Loucy (cell line): ENCODE data around the gene CASZ1.

Experiments used
- H2AFZ ChIP-seq: fragments of 200-600 bp; sonication (generic); 2 replicates; pipeline ENCODE4 v1.6.0; 2016; ENCODE audit warnings: antibody characterized with exemption, mild to moderate bottlenecking, low read length, moderate library complexity
- H3F3A ChIP-seq: fragments of 200-600 bp; 2 replicates; pipeline ENCODE4 v1.6.0; 2016; ENCODE audit warnings: antibody characterized with exemption, low read depth, mild to moderate bottlenecking
- H3K27me3 ChIP-seq: fragments of 200-600 bp; sonication (generic); 2 replicates; pipeline ENCODE4 v1.6.1; 2014; ENCODE audit warnings: low read length, mild to moderate bottlenecking; ENCODE audit not compliant: insufficient read depth, poor library complexity, severe bottlenecking
- H3K36me3 ChIP-seq: fragments of 200-600 bp; sonication (generic); 2 replicates; pipeline ENCODE4 v1.6.1; 2016; ENCODE audit warnings: low read length; ENCODE audit not compliant: insufficient read depth
- H3K4me1 ChIP-seq: fragments of 200-600 bp; sonication (generic); 2 replicates; pipeline ENCODE4 v1.5.1; 2014; ENCODE audit warnings: low read length, mild to moderate bottlenecking; ENCODE audit not compliant: insufficient read depth, poor library complexity, severe bottlenecking
- H3K4me2 ChIP-seq: fragments of 200-600 bp; sonication (generic); 2 replicates; pipeline ENCODE4 v1.6.0; 2014; ENCODE audit warnings: antibody characterized with exemption, low read length, low read depth, mild to moderate bottlenecking; ENCODE audit not compliant: poor library complexity, severe bottlenecking
- H3K4me3 ChIP-seq: fragments of 200-600 bp; sonication (generic); 2 replicates; pipeline ENCODE4 v1.5.1; 2014; ENCODE audit warnings: low read length, mild to moderate bottlenecking, mixed read lengths; ENCODE audit not compliant: poor library complexity, severe bottlenecking
- H3K79me2 ChIP-seq: fragments of 200-600 bp; sonication (generic); 2 replicates; pipeline ENCODE4 v1.6.1; 2014; ENCODE audit warnings: low read length; ENCODE audit not compliant: insufficient read depth
- H3K9ac ChIP-seq: fragments of 200-600 bp; sonication (generic); 2 replicates; pipeline ENCODE4 v1.6.0; 2014; ENCODE audit warnings: mild to moderate bottlenecking, low read depth, low read length, moderate library complexity; ENCODE audit not compliant: poor library complexity, severe bottlenecking
- H3K9me2 ChIP-seq: fragments of 200-600 bp; sonication (generic); replicated peaks from 2 replicates; pipeline ENCODE4 v1.6.1; 2016; ENCODE audit warnings: low read depth, low read length, mixed read lengths
- H3K9me3 ChIP-seq: fragments of 200-600 bp; sonication (generic); 2 replicates; pipeline ENCODE4 v1.6.1; 2014; ENCODE audit warnings: mild to moderate bottlenecking, antibody characterized with exemption, low read length, low read depth; ENCODE audit not compliant: insufficient read depth
- H4K20me1 ChIP-seq: fragments of 200-600 bp; sonication (generic); 2 replicates; pipeline ENCODE4 v1.6.0; 2014; ENCODE audit warnings: antibody characterized with exemption, low read length, mild to moderate bottlenecking; ENCODE audit not compliant: insufficient read depth, poor library complexity, severe bottlenecking
- EZH2phosphoT487 ChIP-seq: fragments of 200-600 bp; IDR thresholded peaks from 2 replicates; pipeline ENCODE4 v1.6.1; 2018; ENCODE audit warnings: antibody characterized with exemption, mild to moderate bottlenecking, moderate library complexity, borderline replicate concordance
- TF ChIP-seq, protein P1 (sequence below): fragments of 200-600 bp; sonication (generic); conservative IDR thresholded peaks from 2 replicates; pipeline ENCODE4 v1.5.1; 2014; ENCODE audit warnings: mild to moderate bottlenecking, antibody characterized with exemption, low read length

CASZ1 gene

DNA sequence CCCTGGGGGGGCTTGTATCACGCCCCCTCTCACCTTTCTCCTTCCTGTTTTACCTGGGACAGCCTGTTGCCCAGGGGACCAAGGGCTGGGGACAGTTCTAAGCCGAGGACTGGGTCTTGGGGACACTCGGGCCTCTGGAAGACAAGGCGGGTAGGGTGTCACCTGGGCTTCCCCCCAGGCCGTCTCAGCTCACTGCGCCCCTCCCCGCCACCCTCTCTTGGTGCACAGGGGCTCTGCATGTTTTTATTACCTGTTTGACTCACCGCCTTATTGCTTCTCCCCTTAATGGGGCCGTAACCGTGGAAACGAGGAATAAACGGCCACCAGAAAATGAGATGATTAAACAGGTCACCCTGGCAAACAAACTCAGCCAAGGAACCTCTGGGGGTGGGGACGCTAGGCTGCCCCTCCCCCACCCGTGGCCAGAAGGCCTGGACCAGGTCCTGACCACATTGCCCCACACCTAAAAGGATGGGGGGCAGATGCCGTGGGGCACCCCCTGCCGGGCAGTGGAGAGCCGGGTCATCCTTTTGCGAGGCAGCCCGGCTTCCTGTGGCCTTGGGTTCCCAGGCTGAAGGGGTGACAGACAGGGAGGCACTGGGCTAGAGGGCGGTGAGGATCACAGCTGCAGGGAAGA lies 109.9 kb downstream of the CASZ1 start:
- H3K9me3 ChIP-seq: no peaks in the 10 kb centered on the region
- H3K36me3 ChIP-seq: no peaks in the 10 kb centered on the region
- peaks cover 72% of the 10 kb centered on the region for H3K79me2 ChIP-seq
- no peak overlapping the region for H3K9ac ChIP-seq
- H3K9me2 ChIP-seq: no peaks in the 10 kb centered on the region
- no peak overlapping the region for H3K4me3 ChIP-seq
- TF ChIP-seq EZH2phosphoT487: no peak
- TF ChIP-seq, protein P1, sequence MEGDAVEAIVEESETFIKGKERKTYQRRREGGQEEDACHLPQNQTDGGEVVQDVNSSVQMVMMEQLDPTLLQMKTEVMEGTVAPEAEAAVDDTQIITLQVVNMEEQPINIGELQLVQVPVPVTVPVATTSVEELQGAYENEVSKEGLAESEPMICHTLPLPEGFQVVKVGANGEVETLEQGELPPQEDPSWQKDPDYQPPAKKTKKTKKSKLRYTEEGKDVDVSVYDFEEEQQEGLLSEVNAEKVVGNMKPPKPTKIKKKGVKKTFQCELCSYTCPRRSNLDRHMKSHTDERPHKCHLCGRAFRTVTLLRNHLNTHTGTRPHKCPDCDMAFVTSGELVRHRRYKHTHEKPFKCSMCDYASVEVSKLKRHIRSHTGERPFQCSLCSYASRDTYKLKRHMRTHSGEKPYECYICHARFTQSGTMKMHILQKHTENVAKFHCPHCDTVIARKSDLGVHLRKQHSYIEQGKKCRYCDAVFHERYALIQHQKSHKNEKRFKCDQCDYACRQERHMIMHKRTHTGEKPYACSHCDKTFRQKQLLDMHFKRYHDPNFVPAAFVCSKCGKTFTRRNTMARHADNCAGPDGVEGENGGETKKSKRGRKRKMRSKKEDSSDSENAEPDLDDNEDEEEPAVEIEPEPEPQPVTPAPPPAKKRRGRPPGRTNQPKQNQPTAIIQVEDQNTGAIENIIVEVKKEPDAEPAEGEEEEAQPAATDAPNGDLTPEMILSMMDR: no peak
- peaks cover 4% of the 10 kb centered on the region for H4K20me1 ChIP-seq
- H2AFZ ChIP-seq: no peak overlapping the region
- H3F3A ChIP-seq: no peaks in the 10 kb centered on the region
- H3K27me3 ChIP-seq: no peaks in the 10 kb centered on the region
- peaks cover 46% of the 10 kb centered on the region for H3K4me1 ChIP-seq
- H3K4me2 ChIP-seq: peak overlapping the region; percentile 22

DNA sequence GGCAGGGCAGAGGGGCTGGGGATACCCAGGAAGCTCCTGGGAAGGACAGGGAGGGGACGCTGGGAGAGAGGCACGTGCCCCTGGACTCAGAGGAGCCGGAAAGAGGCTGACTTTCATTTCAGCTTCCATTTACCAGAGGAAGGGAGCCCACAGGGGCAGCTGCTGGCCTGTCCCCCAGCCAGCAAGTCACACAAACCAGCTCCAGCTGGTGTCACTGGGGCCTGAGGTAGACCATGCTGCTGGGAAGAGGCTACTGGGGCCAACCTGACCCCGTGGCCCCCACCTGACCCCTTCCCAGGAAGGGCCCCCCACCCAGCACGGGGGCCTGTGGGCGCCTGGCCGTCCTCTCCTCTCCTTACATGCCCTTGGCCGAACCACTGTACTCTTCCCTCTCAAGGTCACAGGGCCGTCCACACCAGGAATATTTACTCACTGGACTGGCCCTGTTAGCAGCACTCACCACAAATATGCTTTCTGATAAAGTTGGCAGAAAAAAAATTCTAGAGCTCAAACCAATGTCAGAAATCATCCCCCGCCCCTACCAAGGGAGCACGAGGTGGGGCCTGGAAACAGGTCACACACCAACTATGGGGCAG lies 110.5 kb downstream of the CASZ1 start:
- H4K20me1 ChIP-seq: peaks cover 4% of the 10 kb centered on the region

DNA sequence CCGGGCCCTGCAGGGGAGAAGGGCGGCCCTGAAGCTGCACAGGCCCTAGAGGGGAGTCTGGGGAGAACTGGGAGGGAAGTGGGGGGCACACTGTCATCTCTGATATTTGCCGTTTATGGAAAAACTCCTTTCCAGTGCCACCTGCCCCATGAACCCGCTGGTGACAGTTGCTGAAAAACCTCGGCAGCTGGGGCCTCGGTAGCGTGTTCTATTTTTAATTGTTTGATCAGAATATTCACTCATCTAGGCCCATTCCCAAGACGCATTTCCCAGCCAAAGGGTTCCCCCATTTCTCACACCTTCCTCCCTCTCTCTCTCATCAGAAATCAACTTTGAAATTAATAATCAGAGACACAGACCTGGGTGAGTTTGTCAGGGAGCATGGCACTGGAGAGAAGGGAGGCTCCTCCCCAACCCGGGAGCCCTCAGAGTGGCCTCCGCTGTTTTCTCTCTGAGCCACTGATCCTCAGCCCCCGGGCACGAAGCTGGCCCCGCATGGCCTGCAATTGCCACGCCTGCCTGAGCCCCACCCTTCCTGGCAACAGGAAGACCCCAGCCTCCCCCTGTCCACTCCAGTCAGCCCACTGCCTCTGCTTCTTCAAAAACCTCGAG lies 111.1 kb downstream of the CASZ1 start:
- Histone ChIP-seq H3K9me2 (no peaks in the 10 kb centered on the region), H3K4me2 (no peak overlapping the region), H3K4me3 (no peak overlapping the region), H3K4me1 (peaks cover 42% of the 10 kb centered on the region), H3F3A (no peaks in the 10 kb centered on the region), H3K9me3 (no peaks in the 10 kb centered on the region), H2AFZ (no peak overlapping the region), H3K27me3 (no peaks in the 10 kb centered on the region), H3K36me3 (no peaks in the 10 kb centered on the region), H4K20me1 (peaks cover 4% of the 10 kb centered on the region), H3K79me2 (peaks cover 69% of the 10 kb centered on the region), H3K9ac (no peak overlapping the region)
- TF ChIP-seq, protein P1: no peak
- no peak for TF ChIP-seq EZH2phosphoT487

More for the DNA sequence above, 110.5 kb downstream of the CASZ1 start:
- no peak overlapping the region for H3K9ac ChIP-seq
- no peaks in the 10 kb centered on the region for H3K27me3 ChIP-seq
- peak overlapping the region; percentile 22 for H3K4me2 ChIP-seq
- H3K9me2 ChIP-seq: no peaks in the 10 kb centered on the region
- H3F3A ChIP-seq: no peaks in the 10 kb centered on the region
- peaks cover 71% of the 10 kb centered on the region for H3K79me2 ChIP-seq
- H3K9me3 ChIP-seq: no peaks in the 10 kb centered on the region
- H2AFZ ChIP-seq: no peak overlapping the region
- H3K36me3 ChIP-seq: no peaks in the 10 kb centered on the region
- TF ChIP-seq EZH2phosphoT487: no peak
- TF ChIP-seq, protein P1: no peak
- H3K4me3 ChIP-seq: no peak overlapping the region
- peaks cover 45% of the 10 kb centered on the region for H3K4me1 ChIP-seq
